Mammary epithelial cell (primary cell): ENCODE results near the gene SLC25A11.

Source experiments
- EZH2 ChIP-seq: IDR thresholded peaks from 2 replicates; pipeline ENCODE4 v1.6.1; 2012; ENCODE audit warnings: low read length, inconsistent platforms, borderline replicate concordance
- TF ChIP-seq, protein P1 (sequence below), 2 donors: IDR thresholded peaks in 1 of 2; conservative IDR thresholded peaks in 1 of 2; 2 replicates each; pipeline ENCODE4 v1.5.1; 2011 to 2012; ENCODE audit warnings: inconsistent platforms in 2 of 2, low read length in 2 of 2, mild to moderate bottlenecking in 2 of 2, control low read depth in 1 of 2, low read depth in 1 of 2; ENCODE audit not compliant: insufficient read depth in 1 of 2; ENCODE audit errors: extremely low read depth in 1 of 2

DNA sequence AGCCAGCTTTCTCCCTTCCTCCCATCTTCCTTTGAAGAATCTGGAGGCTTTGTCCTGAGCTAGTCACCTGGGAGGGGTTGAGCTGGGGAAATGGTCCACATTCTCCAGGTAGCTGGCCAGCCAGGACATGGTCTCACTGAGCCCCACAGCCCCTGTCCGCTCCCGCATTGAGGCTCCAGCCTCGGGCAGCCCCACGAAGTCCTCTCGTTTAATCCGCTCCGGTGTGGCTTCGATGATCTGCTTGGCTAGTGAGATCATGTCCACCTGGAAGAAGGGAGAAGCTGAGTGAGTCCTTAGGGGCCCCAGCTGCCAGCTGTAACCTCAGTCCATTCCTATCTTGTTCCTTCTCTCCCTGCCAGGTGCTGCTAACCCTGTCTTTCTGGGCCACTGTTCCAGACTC, 30.4 kb upstream of the SLC25A11 start:
- TF ChIP-seq, protein P1, sequence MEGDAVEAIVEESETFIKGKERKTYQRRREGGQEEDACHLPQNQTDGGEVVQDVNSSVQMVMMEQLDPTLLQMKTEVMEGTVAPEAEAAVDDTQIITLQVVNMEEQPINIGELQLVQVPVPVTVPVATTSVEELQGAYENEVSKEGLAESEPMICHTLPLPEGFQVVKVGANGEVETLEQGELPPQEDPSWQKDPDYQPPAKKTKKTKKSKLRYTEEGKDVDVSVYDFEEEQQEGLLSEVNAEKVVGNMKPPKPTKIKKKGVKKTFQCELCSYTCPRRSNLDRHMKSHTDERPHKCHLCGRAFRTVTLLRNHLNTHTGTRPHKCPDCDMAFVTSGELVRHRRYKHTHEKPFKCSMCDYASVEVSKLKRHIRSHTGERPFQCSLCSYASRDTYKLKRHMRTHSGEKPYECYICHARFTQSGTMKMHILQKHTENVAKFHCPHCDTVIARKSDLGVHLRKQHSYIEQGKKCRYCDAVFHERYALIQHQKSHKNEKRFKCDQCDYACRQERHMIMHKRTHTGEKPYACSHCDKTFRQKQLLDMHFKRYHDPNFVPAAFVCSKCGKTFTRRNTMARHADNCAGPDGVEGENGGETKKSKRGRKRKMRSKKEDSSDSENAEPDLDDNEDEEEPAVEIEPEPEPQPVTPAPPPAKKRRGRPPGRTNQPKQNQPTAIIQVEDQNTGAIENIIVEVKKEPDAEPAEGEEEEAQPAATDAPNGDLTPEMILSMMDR (conservative IDR thresholded peaks at IDR 0.05 in 1 of 2, IDR thresholded peaks at IDR 0.05 in 1 of 2; ENCODE audit: extremely low read depth in 1 of 2, insufficient read depth in 1 of 2, low read depth in 1 of 2, low read length in 2 of 2), result no peak
- no peak for TF ChIP-seq EZH2
